Measurements from ENCODE around the gene TRAF3.

TRAF3 gene

DNA sequence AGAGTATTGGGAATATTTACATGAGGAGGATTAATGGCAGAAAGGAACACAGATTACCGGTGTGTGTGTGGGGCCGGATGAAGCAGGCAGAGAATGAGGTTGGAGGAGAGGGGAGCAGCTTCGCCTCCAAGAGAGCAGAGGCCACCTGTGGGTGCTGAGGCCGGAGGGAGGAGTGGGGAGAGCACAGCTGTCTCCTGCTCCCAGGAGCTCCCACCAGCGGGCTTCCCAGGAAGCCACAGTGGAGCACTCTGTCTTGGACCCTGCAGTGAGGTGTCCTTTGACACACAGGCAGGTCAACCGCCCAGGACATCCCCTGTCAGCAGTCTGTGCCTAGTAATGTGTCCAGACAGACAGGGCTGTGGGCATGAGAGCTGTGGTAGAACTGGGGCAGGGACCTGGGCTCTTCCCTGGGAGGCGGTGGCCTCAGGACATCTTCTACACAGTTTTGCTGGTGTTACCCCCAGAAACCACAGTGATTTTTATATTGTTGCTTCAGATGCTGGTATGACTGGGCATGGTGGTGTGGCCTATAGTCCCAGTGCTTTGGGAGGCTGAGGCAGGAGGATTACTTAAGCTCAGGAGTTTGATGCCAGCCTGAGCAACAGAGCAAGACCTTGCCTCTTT, 126.8 kb downstream of the TRAF3 start:
- H3K27me3 ChIP-seq (ENCODE audit: control insufficient read depth in 5 of 5, insufficient read depth in 4 of 5, low read length in 5 of 5), result no peaks in the 10 kb centered on the region
- no peak overlapping the region for H3K27ac ChIP-seq (ENCODE audit: low read depth, low read length)
- no peaks in the 10 kb centered on the region for H3K9me3 ChIP-seq (ENCODE audit: control insufficient read depth in 5 of 5, low read length in 5 of 5)
- no peak overlapping the region for H3K9ac ChIP-seq (ENCODE audit: low read length in 5 of 5)
- H3K4me3 ChIP-seq (ENCODE audit: low read depth in 1 of 5, low read length in 5 of 5), result no peak overlapping the region
- no peaks in the 10 kb centered on the region for H3K4me1 ChIP-seq (ENCODE audit: control insufficient read depth in 5 of 5, insufficient read depth in 5 of 5, low read length in 5 of 5)
- peaks cover 0 to 60% (median 39%) of the 10 kb centered on the region in 5 donors for H3K36me3 ChIP-seq (ENCODE audit: control insufficient read depth in 5 of 5, insufficient read depth in 5 of 5, low read length in 5 of 5)

DNA sequence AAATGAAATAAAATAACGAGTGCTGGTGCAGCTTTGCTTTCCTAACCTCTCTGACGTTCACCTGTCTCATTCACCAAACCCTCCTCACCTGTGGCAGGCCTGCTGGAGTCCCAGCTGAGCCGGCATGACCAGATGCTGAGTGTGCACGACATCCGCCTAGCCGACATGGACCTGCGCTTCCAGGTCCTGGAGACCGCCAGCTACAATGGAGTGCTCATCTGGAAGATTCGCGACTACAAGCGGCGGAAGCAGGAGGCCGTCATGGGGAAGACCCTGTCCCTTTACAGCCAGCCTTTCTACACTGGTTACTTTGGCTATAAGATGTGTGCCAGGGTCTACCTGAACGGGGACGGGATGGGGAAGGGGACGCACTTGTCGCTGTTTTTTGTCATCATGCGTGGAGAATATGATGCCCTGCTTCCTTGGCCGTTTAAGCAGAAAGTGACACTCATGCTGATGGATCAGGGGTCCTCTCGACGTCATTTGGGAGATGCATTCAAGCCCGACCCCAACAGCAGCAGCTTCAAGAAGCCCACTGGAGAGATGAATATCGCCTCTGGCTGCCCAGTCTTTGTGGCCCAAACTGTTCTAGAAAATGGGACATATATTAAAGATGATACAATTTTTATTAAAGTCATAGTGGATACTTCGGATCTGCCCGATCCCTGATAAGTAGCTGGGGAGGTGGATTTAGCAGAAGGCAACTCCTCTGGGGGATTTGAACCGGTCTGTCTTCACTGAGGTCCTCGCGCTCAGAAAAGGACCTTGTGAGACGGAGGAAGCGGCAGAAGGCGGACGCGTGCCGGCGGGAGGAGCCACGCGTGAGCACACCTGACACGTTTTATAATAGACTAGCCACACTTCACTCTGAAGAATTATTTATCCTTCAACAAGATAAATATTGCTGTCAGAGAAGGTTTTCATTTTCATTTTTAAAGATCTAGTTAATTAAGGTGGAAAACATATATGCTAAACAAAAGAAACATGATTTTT, 128.2 kb downstream of the TRAF3 start:
- Histone ChIP-seq H3K27me3 (ENCODE audit: control insufficient read depth in 5 of 5, insufficient read depth in 4 of 5, low read length in 5 of 5) (no peaks in the 10 kb centered on the region), H3K36me3 (ENCODE audit: control insufficient read depth in 5 of 5, insufficient read depth in 5 of 5, low read length in 5 of 5) (peaks cover 0 to 54% (median 36%) of the 10 kb centered on the region in 5 donors), H3K4me1 (ENCODE audit: control insufficient read depth in 5 of 5, insufficient read depth in 5 of 5, low read length in 5 of 5) (peaks cover 0 to 10% (median 4%) of the 10 kb centered on the region in 5 donors), H3K27ac (ENCODE audit: low read depth, low read length) (no peak overlapping the region), H3K4me3 (ENCODE audit: low read depth in 1 of 5, low read length in 5 of 5) (no peak overlapping the region), H3K9me3 (ENCODE audit: control insufficient read depth in 5 of 5, low read length in 5 of 5) (no peaks in the 10 kb centered on the region), H3K9ac (ENCODE audit: low read length in 5 of 5) (no peak overlapping the region)

DNA sequence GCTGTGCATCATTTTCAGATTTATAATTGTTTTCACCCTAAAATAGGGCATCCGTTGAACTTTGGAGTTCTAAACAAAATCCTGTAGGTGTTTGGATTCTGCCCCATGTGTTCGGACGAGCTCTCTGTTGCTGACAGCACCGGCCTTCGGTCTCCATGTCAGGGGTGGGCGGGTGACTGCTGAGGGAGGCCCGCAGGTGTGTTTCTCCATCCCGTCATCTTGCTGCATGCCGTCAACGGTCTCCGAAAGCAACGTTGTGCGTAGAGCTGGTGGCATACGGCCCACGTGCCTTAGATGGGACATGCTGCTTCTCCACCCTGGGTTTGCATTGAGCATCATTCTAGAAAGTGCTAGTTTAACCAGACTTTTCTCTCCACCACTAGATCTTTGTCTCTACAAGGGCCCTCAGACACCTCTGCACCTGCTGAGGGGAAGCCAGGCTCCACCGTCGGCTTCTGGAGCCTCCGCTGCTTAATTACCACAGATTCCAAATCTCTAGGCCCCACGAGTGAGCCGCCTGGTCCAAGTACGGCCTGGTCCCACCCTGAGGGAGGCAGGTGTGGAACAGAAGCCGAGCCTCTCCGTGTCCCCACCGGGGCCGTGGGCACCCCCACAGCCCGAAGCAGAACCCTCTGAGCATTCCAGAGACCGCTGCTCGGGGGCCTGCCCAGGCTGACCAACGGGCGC, 129.5 kb downstream of the TRAF3 start:
- Histone ChIP-seq H3K27ac (ENCODE audit: low read depth, low read length) (no peak overlapping the region), H3K36me3 (ENCODE audit: control insufficient read depth in 5 of 5, insufficient read depth in 5 of 5, low read length in 5 of 5) (peaks cover 0 to 54% (median 32%) of the 10 kb centered on the region in 5 donors), H3K4me1 (ENCODE audit: control insufficient read depth in 5 of 5, insufficient read depth in 5 of 5, low read length in 5 of 5) (peaks cover 0 to 23% (median 11%) of the 10 kb centered on the region in 5 donors), H3K4me3 (ENCODE audit: low read depth in 1 of 5, low read length in 5 of 5) (no peak overlapping the region), H3K9ac (ENCODE audit: low read length in 5 of 5) (no peak overlapping the region), H3K27me3 (ENCODE audit: control insufficient read depth in 5 of 5, insufficient read depth in 4 of 5, low read length in 5 of 5) (no peaks in the 10 kb centered on the region), H3K9me3 (ENCODE audit: control insufficient read depth in 5 of 5, low read length in 5 of 5) (no peaks in the 10 kb centered on the region)

DNA sequence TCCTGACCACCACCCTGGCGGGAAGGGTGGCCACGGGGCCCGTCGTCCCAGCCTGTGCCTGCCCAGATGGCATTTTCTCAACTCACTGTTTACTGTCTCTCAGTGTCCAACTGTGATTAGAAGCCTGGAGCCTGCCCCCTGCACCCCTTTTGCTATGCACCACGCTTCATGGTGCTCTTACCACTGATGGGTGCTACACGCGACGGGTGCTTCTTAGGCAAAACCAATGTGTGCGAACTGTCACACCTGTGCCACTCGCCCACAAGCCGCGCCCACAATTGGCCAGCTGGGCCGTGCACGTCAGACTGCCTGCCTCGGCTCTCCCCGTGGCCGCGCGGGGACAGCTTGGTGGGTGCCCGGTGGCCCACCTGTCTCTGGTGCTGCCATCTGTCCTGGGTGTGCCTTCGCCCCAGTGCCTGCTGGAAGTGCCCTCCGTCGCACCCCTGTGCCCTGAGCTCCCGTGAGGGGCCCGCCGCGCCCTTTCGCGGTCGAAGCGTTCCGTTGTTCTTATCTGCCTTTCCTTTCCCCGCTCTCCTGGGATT, 130.1 kb downstream of the TRAF3 start:
- peaks cover 0 to 54% (median 33%) of the 10 kb centered on the region in 5 donors for H3K36me3 ChIP-seq (ENCODE audit: control insufficient read depth in 5 of 5, insufficient read depth in 5 of 5, low read length in 5 of 5)

DNA sequence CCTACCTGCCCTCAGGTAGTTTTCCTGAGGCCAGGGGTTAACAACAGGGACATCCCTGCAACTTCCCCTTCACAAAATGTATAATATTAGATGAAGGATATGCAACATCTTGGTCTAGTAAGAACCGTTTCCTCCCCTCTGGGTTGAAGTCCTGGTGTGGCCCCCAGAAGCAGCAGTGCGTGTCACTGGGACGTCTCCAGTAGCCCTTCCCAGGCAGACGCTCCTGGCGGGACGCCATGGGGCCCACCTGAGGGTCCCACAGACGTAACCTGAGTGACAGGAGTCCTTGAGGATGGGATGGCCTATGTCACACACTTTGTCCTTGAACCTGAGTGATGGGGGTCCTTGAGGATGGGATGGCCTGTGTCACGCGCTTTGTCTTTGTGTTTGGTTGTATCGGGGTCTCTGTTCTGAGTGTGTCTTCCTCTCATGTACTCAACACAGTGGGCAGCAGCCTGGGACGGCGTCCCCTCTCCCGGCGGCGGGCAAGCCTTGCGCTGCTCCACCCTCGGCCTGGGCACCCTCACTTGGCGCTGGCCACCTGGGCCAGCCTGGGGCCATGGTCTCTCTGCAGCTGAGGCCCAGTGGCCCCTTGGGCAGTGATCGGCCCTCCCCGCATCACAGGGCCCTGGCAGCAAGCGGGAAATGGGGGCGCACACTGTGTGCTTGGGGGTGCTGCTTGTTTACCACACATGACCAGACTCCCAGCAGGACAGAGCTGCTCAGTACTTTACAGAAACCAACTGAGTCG, 130.9 kb downstream of the TRAF3 start:
- no peak overlapping the region for H3K4me3 ChIP-seq (ENCODE audit: low read depth in 1 of 5, low read length in 5 of 5)
- no peak overlapping the region for H3K9ac ChIP-seq (ENCODE audit: low read length in 5 of 5)
- H3K9me3 ChIP-seq (ENCODE audit: control insufficient read depth in 5 of 5, low read length in 5 of 5), result no peaks in the 10 kb centered on the region
- H3K36me3 ChIP-seq (ENCODE audit: control insufficient read depth in 5 of 5, insufficient read depth in 5 of 5, low read length in 5 of 5), result peaks cover 0 to 47% (median 33%) of the 10 kb centered on the region in 5 donors
- H3K27me3 ChIP-seq (ENCODE audit: control insufficient read depth in 5 of 5, insufficient read depth in 4 of 5, low read length in 5 of 5), result no peaks in the 10 kb centered on the region
- H3K27ac ChIP-seq (ENCODE audit: low read depth, low read length), result no peak overlapping the region
- H3K4me1 ChIP-seq (ENCODE audit: control insufficient read depth in 5 of 5, insufficient read depth in 5 of 5, low read length in 5 of 5), result peaks cover 0 to 30% (median 15%) of the 10 kb centered on the region in 5 donors

More for the DNA sequence above, 130.1 kb downstream of the TRAF3 start:
- Histone ChIP-seq H3K4me3 (ENCODE audit: low read depth in 1 of 5, low read length in 5 of 5) (no peak overlapping the region), H3K27ac (ENCODE audit: low read depth, low read length) (no peak overlapping the region), H3K27me3 (ENCODE audit: control insufficient read depth in 5 of 5, insufficient read depth in 4 of 5, low read length in 5 of 5) (no peaks in the 10 kb centered on the region), H3K9ac (ENCODE audit: low read length in 5 of 5) (no peak overlapping the region), H3K4me1 (ENCODE audit: control insufficient read depth in 5 of 5, insufficient read depth in 5 of 5, low read length in 5 of 5) (peaks cover 0 to 29% (median 13%) of the 10 kb centered on the region in 5 donors), H3K9me3 (ENCODE audit: control insufficient read depth in 5 of 5, low read length in 5 of 5) (no peaks in the 10 kb centered on the region)

DNA sequence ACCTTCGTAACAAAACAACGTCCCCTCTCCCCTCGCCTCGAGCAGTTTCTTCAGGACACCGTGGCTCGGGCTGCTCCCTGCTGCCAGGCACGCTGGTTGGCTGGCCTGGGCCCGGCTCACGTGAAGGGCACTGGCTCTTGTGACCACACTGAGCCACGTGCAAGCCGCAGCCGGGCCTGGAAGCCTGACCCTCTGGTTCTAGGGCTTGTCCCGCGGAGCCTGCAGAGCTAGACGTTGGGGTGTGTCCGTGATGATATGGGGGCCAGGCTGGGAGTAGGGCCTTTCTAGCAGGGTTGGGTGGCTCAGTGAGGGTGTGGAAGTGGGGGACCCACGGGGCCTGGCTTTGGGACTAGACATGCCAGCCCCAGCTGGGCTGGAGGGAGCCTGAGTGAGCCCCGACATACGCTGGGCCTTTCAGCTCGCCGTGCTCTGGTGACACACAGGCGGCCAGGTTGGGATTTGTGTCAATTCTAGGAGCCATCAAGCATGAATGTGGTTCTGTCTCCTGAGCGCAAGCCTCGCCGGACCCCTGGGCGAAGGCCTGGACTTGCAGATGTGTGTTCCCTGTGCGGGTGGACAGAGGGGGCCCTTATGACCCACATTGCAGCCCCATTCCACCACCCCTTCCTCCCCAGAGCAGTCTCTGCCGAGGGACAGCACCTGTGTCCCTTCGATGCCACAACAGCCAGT, 131.7 kb downstream of the TRAF3 start:
- Histone ChIP-seq H3K4me3 (ENCODE audit: low read depth in 1 of 5, low read length in 5 of 5) (no peak overlapping the region), H3K27ac (ENCODE audit: low read depth, low read length) (no peak overlapping the region), H3K27me3 (ENCODE audit: control insufficient read depth in 5 of 5, insufficient read depth in 4 of 5, low read length in 5 of 5) (no peaks in the 10 kb centered on the region), H3K9me3 (ENCODE audit: control insufficient read depth in 5 of 5, low read length in 5 of 5) (no peaks in the 10 kb centered on the region), H3K9ac (ENCODE audit: low read length in 5 of 5) (no peak overlapping the region), H3K4me1 (ENCODE audit: control insufficient read depth in 5 of 5, insufficient read depth in 5 of 5, low read length in 5 of 5) (peaks cover 0 to 30% (median 15%) of the 10 kb centered on the region in 5 donors), H3K36me3 (ENCODE audit: control insufficient read depth in 5 of 5, insufficient read depth in 5 of 5, low read length in 5 of 5) (peaks cover 0 to 39% (median 27%) of the 10 kb centered on the region in 5 donors)

DNA sequence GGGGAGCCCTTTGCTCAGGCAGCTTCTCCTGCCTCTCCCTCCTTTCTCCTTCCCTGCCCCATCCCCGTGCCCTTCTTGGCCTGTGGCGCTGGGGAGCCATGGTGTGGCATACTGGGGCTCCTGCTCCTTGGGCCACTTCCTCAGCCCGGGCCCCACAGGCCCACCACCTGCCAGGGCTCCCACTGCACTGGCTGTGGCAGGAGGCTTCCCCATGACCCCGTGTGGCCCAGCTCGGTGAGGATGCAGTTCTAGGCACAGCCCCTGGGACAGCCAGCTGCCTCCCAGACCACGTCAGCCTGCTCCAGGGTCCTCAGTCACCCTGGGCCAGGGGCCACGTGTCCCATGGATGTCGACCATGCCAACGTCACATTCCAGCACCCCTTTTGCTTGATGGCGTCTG, 132.2 kb downstream of the TRAF3 start:
- Histone ChIP-seq H3K9ac (ENCODE audit: low read length in 5 of 5) (no peak overlapping the region), H3K27ac (ENCODE audit: low read depth, low read length) (no peak overlapping the region), H3K4me3 (ENCODE audit: low read depth in 1 of 5, low read length in 5 of 5) (no peak overlapping the region), H3K27me3 (ENCODE audit: control insufficient read depth in 5 of 5, insufficient read depth in 4 of 5, low read length in 5 of 5) (no peaks in the 10 kb centered on the region), H3K36me3 (ENCODE audit: control insufficient read depth in 5 of 5, insufficient read depth in 5 of 5, low read length in 5 of 5) (peaks cover 0 to 36% (median 23%) of the 10 kb centered on the region in 5 donors), H3K4me1 (ENCODE audit: control insufficient read depth in 5 of 5, insufficient read depth in 5 of 5, low read length in 5 of 5) (peaks cover 0 to 30% (median 15%) of the 10 kb centered on the region in 5 donors), H3K9me3 (ENCODE audit: control insufficient read depth in 5 of 5, low read length in 5 of 5) (no peaks in the 10 kb centered on the region)

DNA sequence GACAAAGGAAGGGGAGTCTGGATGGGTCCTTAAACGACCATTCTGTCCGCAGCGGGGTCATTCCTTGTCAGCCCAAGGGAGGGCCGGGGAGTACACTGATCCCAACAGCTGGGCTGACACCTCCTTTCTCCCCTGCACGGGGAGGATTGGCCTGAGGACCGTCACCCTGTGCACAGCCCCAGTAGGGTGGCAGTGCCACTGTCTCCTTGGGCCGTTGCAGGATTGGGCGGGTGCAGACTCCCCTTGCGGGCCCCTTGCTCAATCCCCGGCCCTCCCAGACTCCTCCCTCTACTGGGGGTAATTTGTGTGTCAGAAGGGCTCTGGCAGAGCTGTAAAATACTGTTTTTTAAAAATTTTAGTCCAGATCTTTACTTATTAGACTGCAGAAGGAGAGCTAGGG, 132.7 kb downstream of the TRAF3 start:
- peaks cover 0 to 35% (median 23%) of the 10 kb centered on the region in 5 donors for H3K36me3 ChIP-seq (ENCODE audit: control insufficient read depth in 5 of 5, insufficient read depth in 5 of 5, low read length in 5 of 5)
- H3K27ac ChIP-seq (ENCODE audit: low read depth, low read length), result no peak overlapping the region
- no peak overlapping the region for H3K4me3 ChIP-seq (ENCODE audit: low read depth in 1 of 5, low read length in 5 of 5)
- no peaks in the 10 kb centered on the region for H3K27me3 ChIP-seq (ENCODE audit: control insufficient read depth in 5 of 5, insufficient read depth in 4 of 5, low read length in 5 of 5)
- peak overlapping the region in 1 of 5 donors; percentile 11 for H3K9ac ChIP-seq (ENCODE audit: low read length in 5 of 5)
- peaks cover 0 to 30% (median 15%) of the 10 kb centered on the region in 5 donors for H3K4me1 ChIP-seq (ENCODE audit: control insufficient read depth in 5 of 5, insufficient read depth in 5 of 5, low read length in 5 of 5)
- no peaks in the 10 kb centered on the region for H3K9me3 ChIP-seq (ENCODE audit: control insufficient read depth in 5 of 5, low read length in 5 of 5)

DNA sequence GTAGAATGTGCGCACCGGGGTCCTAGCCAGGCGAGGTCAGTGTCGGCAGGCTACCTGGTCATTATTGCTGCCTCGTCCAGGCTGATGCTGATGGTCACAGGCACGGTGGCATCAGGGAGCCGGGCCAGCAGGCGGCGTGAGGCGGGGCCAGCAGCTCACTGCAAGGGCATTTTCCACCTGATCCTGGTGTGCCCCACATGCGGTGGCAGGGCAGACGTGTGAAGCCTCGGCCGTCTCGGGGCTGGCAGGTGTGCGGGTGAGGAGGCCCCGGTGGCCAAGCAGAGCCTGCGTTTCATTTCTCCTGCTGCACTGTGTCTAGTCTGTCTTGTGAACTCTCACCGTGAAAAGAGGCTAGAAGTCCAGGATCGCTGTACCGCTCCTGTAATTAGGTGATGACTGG, 133.2 kb downstream of the TRAF3 start:
- no peak overlapping the region for H3K27ac ChIP-seq (ENCODE audit: low read depth, low read length)
- H3K4me1 ChIP-seq (ENCODE audit: control insufficient read depth in 5 of 5, insufficient read depth in 5 of 5, low read length in 5 of 5), result peaks cover 0 to 30% (median 15%) of the 10 kb centered on the region in 5 donors
- no peak overlapping the region for H3K4me3 ChIP-seq (ENCODE audit: low read depth in 1 of 5, low read length in 5 of 5)
- peak overlapping the region in 1 of 5 donors; percentile 11 for H3K9ac ChIP-seq (ENCODE audit: low read length in 5 of 5)
- H3K9me3 ChIP-seq (ENCODE audit: control insufficient read depth in 5 of 5, low read length in 5 of 5), result no peaks in the 10 kb centered on the region
- H3K27me3 ChIP-seq (ENCODE audit: control insufficient read depth in 5 of 5, insufficient read depth in 4 of 5, low read length in 5 of 5), result no peaks in the 10 kb centered on the region
- H3K36me3 ChIP-seq (ENCODE audit: control insufficient read depth in 5 of 5, insufficient read depth in 5 of 5, low read length in 5 of 5), result peaks cover 0 to 29% (median 17%) of the 10 kb centered on the region in 5 donors

Measured in subcutaneous abdominal adipose tissue (tissue), 5 donors.